PC-3 (cell line): ENCODE results near the gene IFT43. TPM values are rescaled to one million over a fixed set of nuclear protein-coding genes. Genes with fewer than 3 reads are reported as not detected.

Experiments
- ATAC-seq: fragments of 200-7000 bp; cut with Tn5 transposase; 2 replicates; pipeline ENCODE4 v1.9.1; 2020; ENCODE audit warnings: mild to moderate bottlenecking, moderate library complexity
- Bru-seq: library from RNA; stranded (reverse); fragments of 400-500 nt; gene quantifications from one replicate; lab custom pipeline; 2021; lab: Mats Ljungman, UMichigan
- BruChase-seq, 2 experiments: library from RNA; stranded (reverse); fragments of 400-500 nt; gene quantifications; one replicate each; lab custom pipeline; 2021; lab: Mats Ljungman, UMichigan
- BruUV-seq: library from RNA; stranded (reverse); fragments of 400-500 nt; replicated peaks from 2 replicates; lab custom pipeline; 2021; lab: Mats Ljungman, UMichigan
- CTCF ChIA-PET: fragments of 300-600 bp; sonication (Branson Sonifier 250); formaldehyde crosslinking; loops from one replicate; lab custom pipeline; 2022; ENCODE audit warnings: antibody characterized with exemption; lab: Charles Lee
- POLR2A ChIA-PET: fragments of 300-600 bp; sonication (Branson Sonifier 250); formaldehyde crosslinking; loops from one replicate; lab custom pipeline; 2022; ENCODE audit warnings: antibody characterized with exemption; ENCODE audit not compliant: unreplicated experiment; lab: Charles Lee
- DNase-seq: peaks from one replicate; pipeline ENCODE4 v3.0.0-alpha.2; 2015
- H2AFZ ChIP-seq: fragments of 300-600 bp; sonication (generic); 2 replicates; pipeline ENCODE4 v1.6.0; 2016; ENCODE audit warnings: antibody characterized with exemption, low read length
- H3F3A ChIP-seq: fragments of 300-600 bp; sonication (generic); one replicate; pipeline ENCODE4 v1.6.0; 2017; ENCODE audit warnings: antibody characterized with exemption, low read length, control low read depth, mild to moderate bottlenecking; ENCODE audit not compliant: unreplicated experiment
- H3K27ac ChIP-seq: fragments of 300-600 bp; sonication (generic); 2 replicates; pipeline ENCODE4 v1.5.1; 2016; ENCODE audit warnings: mild to moderate bottlenecking, low read length
- H3K27me3 ChIP-seq: fragments of 300-600 bp; sonication (generic); 2 replicates; pipeline ENCODE4 v1.6.1; 2016; ENCODE audit warnings: low read length, mixed read lengths
- H3K36me3 ChIP-seq: fragments of 300-600 bp; sonication (generic); 2 replicates; pipeline ENCODE4 v1.6.1; 2016; ENCODE audit warnings: low read depth, mixed run types, low read length, mixed read lengths
- H3K4me1 ChIP-seq: fragments of 300-600 bp; sonication (generic); 2 replicates; pipeline ENCODE4 v1.5.1; 2016; ENCODE audit warnings: low read length; ENCODE audit not compliant: insufficient read depth
- H3K4me2 ChIP-seq: fragments of 300-600 bp; sonication (generic); 2 replicates; pipeline ENCODE4 v1.6.0; 2016; ENCODE audit warnings: low read length
- H3K4me3 ChIP-seq: fragments of 300-600 bp; sonication (generic); 2 replicates; pipeline ENCODE4 v1.5.1; 2016; ENCODE audit warnings: mild to moderate bottlenecking, low read length, mixed read lengths
- H3K79me2 ChIP-seq: fragments of 300-600 bp; sonication (generic); 2 replicates; pipeline ENCODE4 v1.6.1; 2017; ENCODE audit warnings: low read length, mixed read lengths
- H3K9ac ChIP-seq: fragments of 300-600 bp; sonication (generic); 2 replicates; pipeline ENCODE4 v1.6.0; 2016; ENCODE audit warnings: mild to moderate bottlenecking, low read length
- H3K9me2 ChIP-seq: fragments of 300-600 bp; sonication (generic); replicated peaks from 2 replicates; pipeline ENCODE4 v1.6.1; 2016; ENCODE audit warnings: mixed run types, low read length, mixed read lengths
- H3K9me3 ChIP-seq: fragments of 300-600 bp; sonication (generic); 2 replicates; pipeline ENCODE4 v1.6.1; 2016; ENCODE audit warnings: low read length, mixed read lengths
- H4K20me1 ChIP-seq: fragments of 300-600 bp; sonication (generic); 2 replicates; pipeline ENCODE4 v1.6.1; 2016; ENCODE audit warnings: low read length, mixed read lengths
- CTCF ChIP-seq: fragments of 300-600 bp; sonication (generic); conservative IDR thresholded peaks from 2 replicates; pipeline ENCODE4 v1.5.1; 2017; ENCODE audit warnings: antibody characterized with exemption, low read depth, mild to moderate bottlenecking, low read length
- EZH2 ChIP-seq: fragments of 300-600 bp; sonication (generic); IDR thresholded peaks from one replicate; pipeline ENCODE4 v1.6.1; 2017; ENCODE audit warnings: antibody characterized with exemption, mild to moderate bottlenecking, low read length; ENCODE audit not compliant: unreplicated experiment
- EZH2phosphoT487 ChIP-seq: fragments of 300-600 bp; sonication (generic); IDR thresholded peaks from 2 replicates; pipeline ENCODE4 v1.6.1; 2018; ENCODE audit warnings: mild to moderate bottlenecking, antibody characterized with exemption, low read length, borderline replicate concordance
- intact Hi-C: fragments of 100-400 bp; cut with micrococcal nuclease; formaldehyde crosslinking; loops from 2 replicates; pipeline ENCODE4 v1.9.0; 2023
- long read RNA-seq: library from polyadenylated mRNA; unstranded; transcript quantifications from one replicate; pipeline ENCODE4 v2.0.0, GENCODE V29; 2021; ENCODE audit not compliant: unreplicated experiment
- total RNA-seq: library from RNA; depleted of rRNA; stranded (reverse); fragments of >200 nt; gene quantifications from 2 replicates; pipeline ENCODE4 v1.2.3, GENCODE V29; 2014; rRNA removed

Gene IFT43
- total RNA-seq (23.7 and 41.3 TPM in 2 replicates), Bru-seq, nascent RNA (percentile 71 among the genes with signal in this experiment), BruChase-seq, experiment 1, labeled RNA remaining after a 6-hour chase (percentile 52 among the genes with signal in this experiment), BruChase-seq, experiment 2, labeled RNA remaining after a 2-hour chase (percentile 69 among the genes with signal in this experiment)
- long read RNA-seq, transcript IFT43-202 (9 exons, 833 nt), result major isoform, 17 of 67 reads
- long read RNA-seq, partial matches to known transcripts, result 11 of 67 reads
- long read RNA-seq, other reads (novel, unspliced or antisense), result 38 of 67 reads

DNA sequence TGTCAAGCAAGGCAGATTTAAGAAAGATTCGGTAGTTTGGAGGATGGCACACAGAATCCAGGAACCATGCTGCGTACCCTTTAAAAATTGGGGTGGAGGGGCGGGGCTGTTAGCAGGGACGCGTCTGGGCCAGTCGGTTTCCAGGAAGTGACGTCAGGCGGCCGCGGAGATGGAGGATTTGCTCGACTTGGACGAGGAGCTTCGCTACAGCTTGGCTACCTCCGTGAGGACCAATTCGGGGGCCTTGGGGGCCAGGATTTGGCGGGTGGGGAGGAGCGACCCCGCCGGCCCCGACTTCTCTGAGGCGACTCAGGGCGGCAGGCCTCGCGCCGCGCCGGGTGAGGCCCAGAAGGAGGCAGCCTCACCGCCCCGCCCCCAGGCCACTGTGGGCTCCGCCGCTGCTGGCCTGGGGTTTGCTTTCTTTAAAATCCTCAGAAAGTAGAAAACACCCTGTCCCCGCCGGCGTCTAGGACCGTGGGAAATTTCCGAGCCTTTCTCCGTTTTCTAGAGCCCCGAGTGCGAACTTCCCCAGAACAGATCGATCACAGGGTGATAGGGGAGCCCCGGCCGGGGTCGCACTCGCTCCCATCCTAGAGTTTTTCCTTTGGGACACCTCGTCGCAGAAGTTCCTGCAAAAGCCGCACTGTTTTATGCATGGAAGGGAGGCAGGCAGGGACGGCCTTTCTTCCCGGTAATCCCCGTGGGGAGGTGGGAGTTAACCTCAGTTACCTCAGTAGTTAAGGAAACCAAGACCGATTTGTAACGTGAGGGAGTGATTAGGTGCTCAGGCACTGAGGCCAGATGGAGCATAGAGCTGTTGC is at the start of gene IFT43:
Gene IFT43 (plus strand): TSS at position 146 of the 821 bp plus-strand sequence. CDS start 24 bp downstream, at position 170.
- ChIA-PET CTCF (interaction anchor here (0.6 to 1.8 kb wide), 4 partner anchors 79 to 277 kb away, joined by 3 to 5 read pairs (median 4); no protein-coding TSS in a partner anchor), POLR2A (interaction anchor here (0.5 kb wide), 1 partner anchor 69 kb away, joined by 3 read pairs; no protein-coding TSS in a partner anchor)
- ATAC-seq, result peak; percentile 54
- no peaks in the 10 kb centered on the region for H4K20me1 ChIP-seq
- H2AFZ ChIP-seq, result peak within 1 kb of the TSS; percentile 89
- H3K79me2 ChIP-seq, result peaks cover 9% of the 10 kb centered on the region; the same call in 1 of the 2 replicates
- peak; percentile 72 for DNase-seq
- H3F3A ChIP-seq, result no peaks in the 10 kb centered on the region
- no TSS peak for BruUV-seq
- intact Hi-C loops, result loop anchor here (5.0 kb wide), 1 partner anchor 401 kb away; no protein-coding TSS in a partner anchor
- H3K9ac ChIP-seq, result peak within 1 kb of the TSS; percentile 85
- H3K36me3 ChIP-seq, result no peaks in the 10 kb centered on the region
- H3K27me3 ChIP-seq, result no peaks in the 10 kb centered on the region
- H3K4me3 ChIP-seq, result peak within 1 kb of the TSS; percentile 96
- H3K9me2 ChIP-seq, result no peaks in the 10 kb centered on the region
- H3K27ac ChIP-seq, result peak within 1 kb of the TSS; percentile 15; the same call in 1 of the 2 replicates
- TF ChIP-seq CTCF, result no peak
- TF ChIP-seq EZH2, result no peak
- no peak for TF ChIP-seq EZH2phosphoT487
- peak within 1 kb of the TSS; percentile 96 for H3K4me2 ChIP-seq
- H3K4me1 ChIP-seq, result peaks cover 35% of the 10 kb centered on the region
- H3K9me3 ChIP-seq, result no peaks in the 10 kb centered on the region

DNA sequence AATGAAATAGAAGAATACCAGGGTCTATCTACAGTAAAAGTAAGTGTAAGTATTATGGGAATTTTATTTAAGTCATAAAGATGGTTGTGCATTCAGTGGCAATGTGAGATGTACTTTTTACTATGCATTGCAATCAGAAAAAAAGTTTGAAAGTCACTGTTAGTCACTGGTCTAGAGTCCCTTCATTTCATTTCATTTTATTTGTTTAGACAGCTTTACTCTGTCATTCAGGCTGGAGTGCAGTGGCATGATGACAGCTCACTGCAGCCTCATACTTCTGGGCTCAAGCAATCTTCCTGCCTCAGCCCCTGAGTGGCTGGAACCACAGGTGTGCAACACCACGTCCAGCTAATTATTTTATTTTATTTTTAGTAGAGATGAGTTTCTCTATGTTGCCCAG is 46.4 kb upstream of the IFT43 start:
- intact Hi-C loops, result no loop called here
- Histone ChIP-seq H3K79me2 (no peaks in the 10 kb centered on the region), H2AFZ (no peak overlapping the region), H3K27me3 (no peaks in the 10 kb centered on the region), H3K9ac (no peak overlapping the region), H3K9me3 (no peaks in the 10 kb centered on the region), H3K36me3 (no peaks in the 10 kb centered on the region), H3K27ac (peak overlapping the region; percentile 18; the same call in 1 of the 2 replicates), H3K4me3 (no peak overlapping the region), H3K9me2 (no peaks in the 10 kb centered on the region), H3K4me2 (no peak overlapping the region), H3F3A (no peaks in the 10 kb centered on the region), H3K4me1 (peaks cover 8% of the 10 kb centered on the region), H4K20me1 (no peaks in the 10 kb centered on the region)
- ChIA-PET CTCF (interaction anchor here (0.6 kb wide), 1 partner anchor 33 kb away, joined by 3 read pairs; no protein-coding TSS in a partner anchor), POLR2A (interaction anchor here (0.6 kb wide), 1 partner anchor 20 kb away, joined by 5 read pairs; no protein-coding TSS in a partner anchor)
- peak; percentile 54 for DNase-seq
- no peak for TF ChIP-seq EZH2phosphoT487
- TF ChIP-seq EZH2, result no peak
- no peak for TF ChIP-seq CTCF
- ATAC-seq, result peak; percentile 83
- no TSS peak for BruUV-seq
